ENCODE measurements around the gene EIF4A3. TPM values are rescaled to one million over a fixed set of nuclear protein-coding genes. Genes with fewer than 3 reads are reported as not detected.

EIF4A3 gene
- total RNA-seq = 78.9 TPM

- no peaks in the 10 kb centered on the region for H3K9me3 ChIP-seq
- no peaks in the 10 kb centered on the region for H3K27me3 ChIP-seq
- peak; percentile 94 to 99 for DNase-seq (ENCODE audit: low spot score in 2 of 2)
- peaks cover 0 to 16% of the 10 kb centered on the region in 2 donors for H3K4me1 ChIP-seq
- TF ChIP-seq CTCF (IDR thresholded peaks at IDR 0.05) = no peak
- H3K27ac ChIP-seq = peak within 1 kb of the TSS; percentile 83 to 92
- peak within 1 kb of the TSS; percentile 95 to 99 for H3K4me3 ChIP-seq
- intact Hi-C loops (cut with DNase I) = loop anchor here (1.0 to 5.0 kb wide), 6 partner anchors 46 to 270 kb away; partner anchors contain the start of genes ENDOV, GAA, RNF213 and SGSH
- peaks cover 19% of the 10 kb centered on the region in 2 donors for H3K36me3 ChIP-seq
Observed at GRCh38 chr17:80147035-80147822, at the start of gene EIF4A3. Gene EIF4A3, minus strand, starts transcription at chr17:80147128. Its CDS starts 167 bp downstream, at chr17:80146961.

- Histone ChIP-seq H3K36me3 (no peaks in the 10 kb centered on the region), H3K27ac (no peak overlapping the region), H3K27me3 (no peaks in the 10 kb centered on the region), H3K4me1 (no peaks in the 10 kb centered on the region), H3K9me3 (no peaks in the 10 kb centered on the region), H3K4me3 (no peak overlapping the region)
- no peak for TF ChIP-seq CTCF (IDR thresholded peaks at IDR 0.05)
- intact Hi-C loops (cut with DNase I) = loop anchor here (10.0 kb wide), 1 partner anchor 168 kb away; no protein-coding TSS in a partner anchor
- no peak for DNase-seq (ENCODE audit: low spot score in 2 of 2)
Observed at GRCh38 chr17:80196652-80197051, 49.7 kb upstream of the EIF4A3 start.

- no peaks in the 10 kb centered on the region for H3K9me3 ChIP-seq
- H3K4me1 ChIP-seq = no peaks in the 10 kb centered on the region
- no peak overlapping the region for H3K4me3 ChIP-seq
- DNase-seq (ENCODE audit: low spot score in 2 of 2) = no peak
- TF ChIP-seq CTCF (IDR thresholded peaks at IDR 0.05) = peak; percentile 83 to 84 (median 84)
- intact Hi-C loops (cut with DNase I) = loop anchor here (10.0 kb wide), 1 partner anchor 169 kb away; no protein-coding TSS in a partner anchor
- H3K27ac ChIP-seq = no peak overlapping the region
- H3K27me3 ChIP-seq = no peaks in the 10 kb centered on the region
- no peaks in the 10 kb centered on the region for H3K36me3 ChIP-seq
Observed at GRCh38 chr17:80195671-80196529, 49.0 kb upstream of the EIF4A3 start.

- no peak for TF ChIP-seq CTCF (IDR thresholded peaks at IDR 0.05)
- intact Hi-C loops (cut with DNase I) = loop anchor here (10.0 kb wide), 1 partner anchor 170 kb away; no protein-coding TSS in a partner anchor
- H3K4me3 ChIP-seq = no peak overlapping the region
- H3K27me3 ChIP-seq = no peaks in the 10 kb centered on the region
- H3K4me1 ChIP-seq = no peaks in the 10 kb centered on the region
- no peak overlapping the region for H3K27ac ChIP-seq
- no peaks in the 10 kb centered on the region for H3K9me3 ChIP-seq
- no peaks in the 10 kb centered on the region for H3K36me3 ChIP-seq
- DNase-seq (ENCODE audit: low spot score in 2 of 2) = no peak
Observed at GRCh38 chr17:80195141-80195540, 48.2 kb upstream of the EIF4A3 start.

GRCh38 chr17:80191865-80192661 is 45.1 kb upstream of the EIF4A3 start:
- H3K27me3 ChIP-seq = no peaks in the 10 kb centered on the region
- no peak for TF ChIP-seq CTCF (IDR thresholded peaks at IDR 0.05)
- H3K27ac ChIP-seq = no peak overlapping the region
- no peaks in the 10 kb centered on the region for H3K4me1 ChIP-seq
- H3K9me3 ChIP-seq = no peaks in the 10 kb centered on the region
- no peaks in the 10 kb centered on the region for H3K36me3 ChIP-seq
- intact Hi-C loops (cut with DNase I) = loop anchor here (10.0 kb wide), 1 partner anchor 173 kb away; no protein-coding TSS in a partner anchor
- no peak for DNase-seq (ENCODE audit: low spot score in 2 of 2)
- no peak overlapping the region for H3K4me3 ChIP-seq
